COLO829 (cell line): ENCODE measurements around the gene MS4A18.
"Not testable (repeated sequence)": the region's sequence is repeated elsewhere in the genome, so short reads cannot be mapped to it uniquely, and the experiment has no call there.

Source experiments
- DNase-seq: peaks from one replicate; pipeline ENCODE4 v3.0.0; 2012; ENCODE audit warnings: low spot score

The MS4A18 gene

DNA sequence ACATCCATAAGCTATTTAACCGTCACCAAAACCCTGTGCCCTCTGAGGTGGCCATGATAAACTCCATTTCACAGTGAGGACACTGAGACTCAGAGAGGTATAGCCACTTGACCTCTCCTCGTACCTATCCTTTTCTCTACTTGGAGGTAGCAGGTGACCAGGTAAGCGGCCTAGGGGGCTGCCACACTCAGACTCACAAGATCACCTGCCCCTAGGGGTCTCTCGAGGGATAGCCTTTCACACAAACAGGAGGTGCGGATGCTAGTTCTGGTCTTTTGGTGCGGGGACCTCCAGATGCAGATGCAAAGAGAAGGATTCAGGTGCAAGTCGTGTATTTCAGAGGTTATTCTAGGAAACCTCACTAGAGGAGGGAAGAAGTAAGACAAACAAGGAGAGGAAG, 14.6 kb downstream of the MS4A18 start:
- DNase-seq = no peak

DNA sequence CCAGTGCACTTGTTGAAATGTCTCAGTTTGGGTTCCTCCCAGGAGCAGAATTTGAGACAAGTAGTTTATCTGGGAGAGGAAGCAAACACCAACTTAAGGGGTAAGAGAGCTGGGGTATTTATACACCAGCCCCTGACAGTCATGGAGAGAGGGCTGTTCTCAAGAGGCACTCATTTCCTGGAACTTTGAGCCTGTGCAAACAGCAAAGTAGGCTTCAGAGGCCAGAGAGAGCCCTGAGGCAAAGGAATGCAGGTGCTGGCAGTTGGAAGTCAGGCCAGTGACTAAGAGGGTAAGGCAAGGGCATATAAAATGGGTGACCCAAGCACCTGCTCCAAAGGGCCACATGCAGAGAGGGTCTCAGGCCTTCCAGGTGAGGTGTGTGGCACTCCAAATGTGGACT, 16.1 kb downstream of the MS4A18 start:
- DNase-seq = no peak

DNA sequence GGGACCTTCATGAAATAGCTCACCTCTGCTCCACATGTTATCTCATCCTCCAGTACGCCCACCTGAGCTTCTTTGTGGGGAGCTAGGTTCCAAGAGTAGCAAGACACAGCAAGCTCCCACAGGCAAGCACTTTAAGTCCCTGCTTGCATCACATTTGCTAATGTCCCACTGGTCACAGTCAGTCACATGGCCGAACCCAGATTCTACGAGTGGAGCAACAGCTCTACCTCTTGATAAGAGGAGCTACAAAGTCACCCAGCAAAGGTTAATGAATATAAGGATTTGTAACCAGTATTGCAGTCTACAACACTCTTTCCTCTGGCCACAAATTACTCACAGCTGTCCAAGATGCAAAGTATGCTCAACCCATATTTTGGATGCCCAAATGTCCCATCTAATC, 16.9 kb downstream of the MS4A18 start:
- DNase-seq = no peak

DNA sequence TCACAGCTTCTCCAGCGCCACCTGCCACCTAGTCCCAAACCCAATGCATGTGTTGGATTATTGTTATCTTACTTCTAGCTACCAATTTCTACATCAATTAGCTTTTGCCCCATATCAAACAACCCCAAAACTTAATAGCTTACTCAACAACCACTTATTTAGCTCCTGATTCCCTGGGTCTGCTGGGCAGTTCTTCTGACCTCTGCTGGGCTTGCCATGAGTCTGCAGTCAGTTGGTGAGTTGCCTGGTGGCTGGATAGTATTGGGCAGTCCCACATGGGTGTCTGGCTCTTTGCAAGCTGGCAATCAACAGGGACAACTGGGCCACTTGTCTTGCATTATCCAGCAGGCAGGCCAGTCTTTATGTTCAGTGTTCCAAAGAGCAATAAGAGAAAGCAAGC, 18.5 kb downstream of the MS4A18 start:
- no peak for DNase-seq

DNA sequence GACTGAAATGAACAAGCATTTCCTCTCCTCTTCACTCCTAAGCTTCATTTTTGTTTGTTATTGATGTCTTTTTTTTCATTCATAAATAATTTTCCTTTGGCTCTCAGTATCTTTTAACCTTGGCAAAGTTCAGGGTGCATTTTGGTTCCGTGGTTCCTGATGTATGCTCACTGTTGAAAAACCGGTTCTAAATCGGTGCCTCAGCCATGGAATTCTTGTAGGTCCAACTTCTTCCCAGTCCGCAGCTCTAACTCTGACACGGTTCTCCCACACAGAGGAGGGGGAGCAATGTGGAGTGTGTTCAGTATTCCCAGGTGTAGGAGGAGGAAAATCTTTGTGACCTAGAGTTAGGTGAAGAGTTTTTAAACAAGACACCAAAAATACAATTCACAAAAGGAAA, 19.6 kb downstream of the MS4A18 start:
- DNase-seq = no peak

DNA sequence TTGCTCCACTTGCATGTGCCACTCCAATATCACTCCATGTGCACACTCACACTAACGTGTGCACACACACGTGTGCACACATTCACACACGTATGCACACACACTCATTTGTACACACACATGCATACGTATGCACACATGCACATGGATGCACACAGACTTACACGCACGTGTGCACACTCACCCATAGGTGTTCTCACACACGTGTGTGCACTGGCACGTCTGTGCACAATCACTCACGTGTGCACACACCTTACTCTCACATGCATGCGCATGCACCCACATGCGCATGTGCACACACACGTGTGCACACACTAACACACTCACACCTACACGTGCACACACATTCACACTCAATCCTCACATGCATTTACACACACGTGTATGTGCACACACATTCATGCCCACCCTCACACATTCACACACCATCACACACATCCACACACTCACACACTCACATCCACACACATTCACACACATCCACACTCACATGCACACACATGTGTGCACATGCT, 22.9 kb downstream of the MS4A18 start:
- no peak for DNase-seq

DNA sequence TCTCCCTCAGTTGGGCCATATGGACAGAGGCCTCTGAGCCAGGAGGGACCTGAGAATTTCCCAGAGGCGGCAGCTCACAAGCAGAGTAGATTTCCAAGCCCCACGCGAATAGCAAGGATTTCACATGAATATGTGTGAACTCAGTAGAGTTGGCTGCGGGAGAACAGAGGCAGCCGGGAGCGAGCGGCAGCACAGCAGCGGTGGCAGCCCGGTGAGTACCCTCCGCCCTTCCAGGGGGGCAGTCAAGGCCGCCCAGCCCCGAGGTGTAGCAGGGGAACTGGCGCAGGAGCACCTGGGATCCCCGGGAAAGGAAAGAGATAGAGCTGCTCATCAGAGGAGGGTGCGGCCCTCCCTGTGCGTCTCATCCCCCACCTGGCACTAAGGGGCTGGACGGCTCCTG, 23.7 kb downstream of the MS4A18 start:
- no peak for DNase-seq

DNA sequence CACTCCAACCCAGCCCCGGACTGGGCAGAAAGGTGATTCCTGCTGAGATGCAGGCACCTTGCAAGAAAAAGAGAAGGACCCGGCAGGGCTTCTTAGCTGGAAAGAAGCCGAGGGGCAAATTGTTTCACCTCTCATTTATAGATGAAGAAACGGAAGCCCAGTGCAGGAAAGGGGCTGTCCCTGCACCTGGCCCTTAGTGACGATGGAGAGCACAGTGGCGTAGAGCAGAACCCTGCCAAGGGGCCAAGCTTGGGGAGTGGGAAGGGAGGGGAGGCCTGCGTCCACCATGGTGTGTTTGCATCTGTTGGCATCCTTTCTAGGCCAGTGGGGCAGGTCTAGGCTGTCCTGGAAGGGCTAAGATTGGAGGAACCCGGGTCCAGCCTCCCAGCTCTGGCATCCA, 24.3 kb downstream of the MS4A18 start:
- no peak for DNase-seq

DNA sequence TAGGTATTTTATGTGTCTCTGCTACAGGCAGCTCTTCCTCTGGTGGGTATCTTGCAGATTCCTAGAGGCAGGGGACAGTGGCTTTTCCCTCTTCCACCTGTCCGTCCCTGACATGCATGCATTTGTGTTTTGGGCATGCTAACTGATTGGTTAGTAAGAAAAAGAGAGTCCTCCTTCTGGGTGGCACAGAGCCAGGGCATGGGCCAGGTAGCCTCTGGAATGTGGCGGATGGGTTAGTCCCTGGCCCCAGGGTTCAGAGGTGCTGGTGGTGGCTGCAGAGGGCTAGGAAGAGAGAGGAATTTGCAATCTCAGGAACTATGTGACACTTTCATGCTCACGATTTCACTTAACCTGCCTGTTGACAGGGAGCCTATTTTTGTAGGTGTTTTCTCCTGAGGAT, 26.4 kb downstream of the MS4A18 start:
- DNase-seq = no peak

DNA sequence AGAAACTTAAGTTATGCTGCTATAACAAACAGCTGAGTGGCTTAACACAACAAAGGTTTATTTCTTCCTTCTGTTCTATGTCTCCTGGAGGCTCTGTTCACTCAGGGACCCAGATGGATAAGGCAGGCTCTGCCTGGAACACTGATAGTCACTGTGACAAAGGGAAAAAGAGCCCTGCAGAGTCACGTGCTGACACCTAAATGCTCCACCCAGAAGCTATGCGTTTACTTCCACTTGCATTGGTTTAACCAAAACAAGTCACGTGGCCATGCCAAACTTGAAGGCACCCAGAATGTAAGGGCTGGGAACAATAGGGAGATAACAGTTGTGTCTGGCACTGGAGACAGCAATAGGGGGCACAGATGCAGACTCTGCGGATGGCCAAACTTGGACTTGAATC, 28.8 kb downstream of the MS4A18 start:
- no peak for DNase-seq

DNA sequence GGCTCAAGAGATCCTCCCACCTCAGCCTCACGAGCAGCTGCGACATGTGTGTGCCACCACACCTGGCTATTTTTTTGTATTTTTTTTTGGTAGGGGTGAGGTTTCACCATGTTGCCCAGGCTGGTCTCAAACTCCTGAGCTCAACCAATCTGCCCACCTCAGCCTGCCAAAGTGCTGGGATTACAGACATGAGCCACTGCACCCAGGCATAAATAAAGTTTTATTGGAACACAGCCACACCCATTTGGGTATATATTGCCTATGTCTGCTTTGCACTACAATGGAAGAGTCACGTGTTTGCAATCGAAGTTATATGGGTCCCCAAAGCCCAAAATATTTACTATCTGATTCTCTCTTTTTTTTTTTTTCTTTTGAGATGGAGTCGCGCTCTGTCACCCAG, 30.4 kb downstream of the MS4A18 start:
- no peak for DNase-seq

DNA sequence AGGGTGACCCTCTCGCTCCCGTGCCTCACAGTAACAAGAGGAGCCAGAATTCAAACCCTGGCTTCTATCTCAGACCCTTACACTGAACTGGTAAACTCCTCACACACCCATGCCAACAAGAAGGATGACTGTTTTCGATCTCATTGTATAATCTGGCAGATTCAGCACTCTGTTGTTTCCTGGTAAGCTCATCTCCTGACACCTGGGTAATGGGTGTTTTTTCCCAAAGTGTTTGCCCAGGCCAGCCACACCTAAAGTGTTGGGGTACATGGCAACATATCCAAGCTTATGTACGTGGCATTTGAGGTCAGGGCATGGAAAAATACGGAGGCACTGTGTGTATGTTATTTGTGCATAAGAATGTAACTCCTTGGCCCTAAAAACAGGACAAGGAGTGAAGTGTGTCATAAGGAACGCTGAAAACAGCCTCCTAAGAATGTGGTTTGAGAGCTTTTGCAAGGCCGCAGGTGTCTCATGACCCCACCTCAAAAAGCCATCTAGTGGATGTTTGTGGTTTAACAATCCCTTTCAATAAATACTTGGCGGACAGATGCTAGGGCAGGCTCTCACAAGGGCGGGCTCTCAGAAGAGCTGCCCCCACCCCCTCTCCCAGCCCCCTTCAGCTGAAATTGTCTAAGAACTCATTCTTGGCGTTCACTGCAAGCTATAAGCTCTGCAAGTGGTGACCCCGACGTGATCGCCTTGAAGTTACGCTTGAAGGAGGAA, 31.9 kb downstream of the MS4A18 start, which contains the start of gene MS4A15:
Gene MS4A15, plus strand, starts transcription at position 561 of the 726 bp plus-strand sequence. CDS start 6,867 bp downstream, outside the sequence.
- DNase-seq = peak; percentile 23

DNA sequence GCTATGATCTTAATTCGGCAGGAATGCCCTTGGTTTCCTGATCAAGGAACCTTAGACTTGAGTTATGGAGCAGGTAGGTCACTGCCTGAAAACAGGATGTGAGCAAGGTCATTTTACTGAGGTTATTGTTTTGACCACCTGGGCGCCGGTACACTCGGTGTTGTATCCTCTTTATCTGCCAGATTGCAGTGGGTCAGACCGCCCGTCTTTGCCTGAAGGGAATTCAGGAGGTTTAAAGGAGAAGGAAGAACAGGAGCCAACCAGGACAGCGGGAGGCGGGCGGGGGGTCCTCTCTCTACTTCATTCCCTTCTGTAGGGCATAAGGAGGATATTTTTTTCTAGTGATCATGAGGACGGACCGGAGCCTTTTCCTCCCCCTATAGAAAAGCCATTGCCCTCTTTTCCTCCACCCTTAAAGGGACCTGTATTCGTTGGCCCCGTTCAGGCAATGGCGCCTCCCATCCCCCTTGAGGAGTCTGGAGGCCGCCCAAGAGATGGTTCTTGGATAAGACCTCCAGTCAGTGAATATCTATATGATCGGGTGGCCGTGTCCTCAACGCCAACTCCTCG, 32.8 kb downstream of the MS4A18 start:
- no peak for DNase-seq

DNA sequence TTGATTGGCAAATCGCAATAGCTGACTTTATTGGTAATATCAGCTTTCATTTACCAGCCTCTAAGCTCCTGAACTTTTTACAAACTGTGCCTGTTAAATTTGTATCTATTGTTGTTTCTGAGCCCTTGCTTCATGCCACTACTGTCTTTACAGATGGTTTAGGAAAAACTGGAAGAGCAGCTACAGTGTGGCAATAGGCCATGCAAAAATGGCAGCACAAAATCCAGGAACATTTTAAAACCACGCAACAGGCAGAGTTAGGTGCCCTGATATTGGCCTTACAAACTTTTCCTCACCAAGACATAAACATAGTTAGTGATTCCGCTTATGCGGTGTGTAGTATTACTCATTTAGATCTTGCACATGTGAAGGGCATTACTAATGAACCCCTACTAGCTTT, 34.2 kb downstream of the MS4A18 start:
- not testable (repeated sequence) for DNase-seq

DNA sequence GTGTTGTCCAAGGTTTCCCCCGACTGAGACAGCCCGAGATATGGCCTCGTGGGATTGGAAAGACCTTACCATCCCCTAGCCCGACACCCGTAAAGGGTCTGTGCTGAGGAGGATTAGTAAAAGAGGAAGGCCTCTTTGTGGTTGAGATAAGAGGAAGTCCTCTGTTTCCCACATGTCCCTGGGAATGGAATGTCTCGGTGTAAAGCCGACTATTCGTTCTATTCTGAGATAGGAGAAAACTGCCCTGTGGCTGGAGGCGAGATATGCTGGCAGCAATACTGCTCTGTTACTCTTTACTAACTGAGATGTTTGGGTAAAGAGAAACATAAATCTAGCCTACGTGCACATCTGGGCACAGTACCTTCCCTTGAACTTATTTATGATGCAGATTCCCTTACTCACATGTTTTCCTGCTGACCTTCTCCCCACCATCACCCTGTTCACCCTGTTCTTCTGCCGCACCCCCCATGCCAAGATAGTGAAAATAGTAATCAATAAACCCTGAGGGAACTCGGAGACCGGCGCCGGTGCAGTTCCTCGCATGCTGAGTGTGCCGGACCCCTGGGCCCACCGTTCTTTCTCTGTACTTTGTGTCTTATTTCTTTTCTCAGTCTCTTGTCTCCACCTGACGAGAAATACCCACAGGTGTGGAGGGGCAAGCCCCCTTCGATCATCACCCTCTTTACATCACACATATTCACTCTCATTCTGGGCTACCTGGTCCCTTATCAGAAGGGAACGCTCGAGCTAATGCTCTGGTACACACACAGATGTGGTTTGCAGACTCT, 35.1 kb downstream of the MS4A18 start:
- not testable (repeated sequence) for DNase-seq

DNA sequence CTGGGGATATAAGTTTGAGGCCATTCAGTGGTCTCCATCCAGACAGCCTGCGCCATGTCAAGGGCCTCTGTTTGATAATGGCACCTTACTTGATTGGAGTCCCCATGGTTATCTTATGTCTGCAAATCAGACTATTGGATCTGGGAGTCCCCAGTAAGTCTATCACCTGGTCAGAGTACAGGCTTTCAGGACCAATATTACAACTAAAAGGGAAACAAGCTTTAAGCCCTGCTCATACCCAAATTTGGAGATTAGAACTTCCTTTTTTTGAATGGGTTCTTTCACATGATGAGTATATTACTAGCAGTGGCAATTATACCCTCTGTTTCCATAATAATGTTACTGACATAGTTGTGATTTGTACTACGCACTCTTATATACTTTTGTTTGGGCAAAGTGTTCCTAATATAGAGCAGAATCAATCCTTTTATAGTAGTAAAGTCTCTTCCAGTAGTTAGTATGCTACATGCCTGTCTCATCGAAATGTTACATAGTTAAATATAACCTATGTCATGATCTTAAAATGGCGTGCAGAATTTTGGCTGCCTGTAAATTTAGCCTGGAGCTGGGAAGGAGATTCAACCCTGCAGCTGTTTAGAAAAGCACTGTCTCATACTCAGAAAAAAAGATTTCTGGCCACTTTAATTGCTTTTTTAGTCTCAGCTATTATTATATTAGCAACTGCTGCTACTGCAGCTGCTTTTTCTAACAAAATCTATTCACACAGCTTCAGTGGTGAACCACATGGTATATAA, 37.1 kb downstream of the MS4A18 start:
- no peak for DNase-seq

DNA sequence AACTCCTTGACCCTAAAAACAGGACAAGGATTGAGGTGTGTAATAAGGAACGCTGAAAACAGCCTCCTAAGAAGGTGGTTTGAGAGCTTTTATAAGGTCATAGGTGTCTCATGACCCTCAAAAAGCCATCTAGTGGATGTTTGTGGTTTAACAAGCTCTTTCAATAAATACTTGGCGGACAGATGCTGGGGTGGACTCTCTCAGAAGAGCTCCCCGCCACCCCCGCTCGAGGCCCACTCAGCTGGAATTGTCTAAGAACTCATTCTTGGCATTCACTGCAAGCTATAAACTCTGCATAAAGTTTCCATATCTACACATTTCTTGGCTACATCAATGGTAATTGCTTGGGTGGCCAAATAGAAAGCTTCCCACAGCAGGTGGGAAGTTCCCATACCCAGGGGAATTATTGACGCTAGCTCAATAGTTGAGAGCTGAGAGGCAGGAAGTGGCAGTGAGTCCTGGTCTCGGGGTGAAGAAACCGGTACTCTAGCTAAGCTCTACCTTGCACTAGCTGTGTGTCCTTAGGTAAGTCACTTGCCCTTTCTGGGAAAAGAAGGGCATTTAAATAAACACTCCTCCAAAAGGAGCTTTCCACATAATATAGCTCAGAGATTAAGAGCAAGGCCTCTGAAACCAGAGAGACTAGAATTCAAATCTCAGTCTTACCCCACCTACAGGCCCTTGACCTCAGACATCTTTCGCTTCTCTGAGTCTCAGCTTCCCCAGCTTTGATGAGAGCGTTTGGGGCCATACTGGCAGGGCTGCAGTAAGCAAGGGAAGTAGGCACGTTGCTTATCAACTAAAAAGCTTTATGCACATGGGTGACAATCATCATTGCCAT, 38.6 kb downstream of the MS4A18 start:
- no peak for DNase-seq

DNA sequence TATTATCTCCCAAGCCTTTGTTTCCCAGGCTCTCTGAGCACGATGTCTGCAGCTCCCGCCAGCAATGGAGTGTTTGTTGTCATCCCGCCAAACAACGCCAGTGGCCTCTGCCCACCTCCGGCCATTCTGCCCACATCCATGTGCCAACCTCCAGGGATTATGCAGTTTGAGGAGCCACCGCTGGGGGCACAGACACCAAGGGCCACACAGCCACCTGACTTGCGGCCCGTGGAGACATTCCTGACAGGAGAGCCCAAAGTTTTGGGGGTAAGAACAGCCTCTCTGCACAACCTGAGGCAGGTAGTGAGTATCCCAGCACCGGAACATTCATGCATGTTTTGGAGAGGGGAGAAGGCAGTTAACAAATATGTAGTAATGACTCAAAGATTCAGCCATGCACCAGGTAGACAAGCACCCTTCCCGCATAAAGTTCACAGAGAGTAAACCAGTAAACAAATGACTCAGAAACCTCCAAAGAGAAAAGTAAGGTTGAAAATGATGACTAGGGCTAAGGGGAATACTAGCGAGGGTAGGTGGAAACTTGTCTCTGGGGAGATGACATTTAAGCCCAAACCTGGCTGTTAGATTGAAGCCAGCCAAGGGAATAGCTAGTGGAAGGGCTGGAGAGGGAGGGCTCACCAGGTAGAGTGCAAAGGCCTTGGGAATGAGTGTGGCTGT, 39.3 kb downstream of the MS4A18 start:
- no peak for DNase-seq

DNA sequence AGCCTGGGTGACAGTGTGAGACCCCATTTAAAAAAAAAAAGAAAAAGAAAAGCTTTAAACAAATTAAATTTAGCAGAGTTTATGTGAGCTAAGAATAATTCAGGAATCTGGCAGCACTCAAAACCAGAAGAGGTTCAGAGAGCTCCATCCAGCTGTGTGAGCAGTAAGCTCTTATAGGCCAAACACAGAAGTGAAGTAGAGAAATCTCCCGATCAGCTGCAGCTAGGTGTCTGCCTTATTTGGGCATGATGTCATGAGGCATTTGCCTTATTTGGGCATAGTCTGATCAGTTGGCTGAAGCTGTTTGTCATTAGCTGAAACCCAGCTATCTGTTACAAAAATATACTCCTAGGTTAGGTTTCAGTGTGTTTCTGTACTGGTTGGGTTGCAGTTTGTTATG, 40.4 kb downstream of the MS4A18 start:
- DNase-seq = no peak

DNA sequence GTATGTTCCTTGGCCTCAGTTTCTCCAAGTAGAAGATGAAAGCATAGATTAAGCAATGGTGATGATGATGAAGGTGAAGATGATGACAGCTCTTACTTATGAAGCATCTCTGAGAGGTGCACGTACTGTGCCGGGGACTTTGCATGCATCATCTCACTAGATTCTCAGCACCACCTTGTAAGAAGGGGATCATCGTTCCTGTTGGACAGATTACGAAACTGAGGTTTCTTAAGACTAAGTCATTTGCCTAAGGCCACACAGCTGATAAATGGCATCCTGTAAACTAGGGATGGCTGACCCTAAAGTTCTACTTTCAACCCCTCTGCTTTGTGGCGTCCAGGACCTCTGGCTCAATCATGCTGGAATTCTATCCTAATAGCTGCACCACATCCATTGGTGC, 40.8 kb downstream of the MS4A18 start:
- no peak for DNase-seq

DNA sequence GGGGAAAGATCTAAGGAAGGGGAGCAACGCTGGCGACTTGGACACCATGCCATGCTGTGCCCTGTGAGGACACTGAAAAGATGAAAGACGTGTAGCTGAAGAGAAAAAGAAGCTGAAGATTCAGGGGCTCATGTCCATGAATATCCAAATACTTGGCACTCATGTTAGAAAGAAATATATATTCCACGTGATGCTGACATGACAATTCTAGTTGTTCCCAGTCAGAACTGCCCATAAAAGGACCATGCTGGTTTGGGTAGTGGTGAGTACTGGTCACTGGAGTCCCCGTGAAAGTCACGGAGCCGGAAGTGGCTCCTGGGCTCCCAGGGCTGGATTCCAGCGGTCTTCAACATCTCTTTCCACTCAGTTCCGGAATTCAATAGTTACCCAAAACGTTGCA, 42.0 kb downstream of the MS4A18 start:
- no peak for DNase-seq
